ENCODE results near the gene IRAK2.

GRCh38 chr3:10269443-10269842 lies 104.7 kb downstream of the IRAK2 start:
- TF ChIP-seq, protein P1, sequence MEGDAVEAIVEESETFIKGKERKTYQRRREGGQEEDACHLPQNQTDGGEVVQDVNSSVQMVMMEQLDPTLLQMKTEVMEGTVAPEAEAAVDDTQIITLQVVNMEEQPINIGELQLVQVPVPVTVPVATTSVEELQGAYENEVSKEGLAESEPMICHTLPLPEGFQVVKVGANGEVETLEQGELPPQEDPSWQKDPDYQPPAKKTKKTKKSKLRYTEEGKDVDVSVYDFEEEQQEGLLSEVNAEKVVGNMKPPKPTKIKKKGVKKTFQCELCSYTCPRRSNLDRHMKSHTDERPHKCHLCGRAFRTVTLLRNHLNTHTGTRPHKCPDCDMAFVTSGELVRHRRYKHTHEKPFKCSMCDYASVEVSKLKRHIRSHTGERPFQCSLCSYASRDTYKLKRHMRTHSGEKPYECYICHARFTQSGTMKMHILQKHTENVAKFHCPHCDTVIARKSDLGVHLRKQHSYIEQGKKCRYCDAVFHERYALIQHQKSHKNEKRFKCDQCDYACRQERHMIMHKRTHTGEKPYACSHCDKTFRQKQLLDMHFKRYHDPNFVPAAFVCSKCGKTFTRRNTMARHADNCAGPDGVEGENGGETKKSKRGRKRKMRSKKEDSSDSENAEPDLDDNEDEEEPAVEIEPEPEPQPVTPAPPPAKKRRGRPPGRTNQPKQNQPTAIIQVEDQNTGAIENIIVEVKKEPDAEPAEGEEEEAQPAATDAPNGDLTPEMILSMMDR (IDR thresholded peaks at IDR 0.05; ENCODE audit: low read depth, low read length), result no peak
- no peak for TF ChIP-seq POLR2A (IDR thresholded peaks at IDR 0.05; ENCODE audit: extremely low read depth, insufficient read length)
